ENCODE data around the gene CCDC18.

Gene CCDC18

DNA sequence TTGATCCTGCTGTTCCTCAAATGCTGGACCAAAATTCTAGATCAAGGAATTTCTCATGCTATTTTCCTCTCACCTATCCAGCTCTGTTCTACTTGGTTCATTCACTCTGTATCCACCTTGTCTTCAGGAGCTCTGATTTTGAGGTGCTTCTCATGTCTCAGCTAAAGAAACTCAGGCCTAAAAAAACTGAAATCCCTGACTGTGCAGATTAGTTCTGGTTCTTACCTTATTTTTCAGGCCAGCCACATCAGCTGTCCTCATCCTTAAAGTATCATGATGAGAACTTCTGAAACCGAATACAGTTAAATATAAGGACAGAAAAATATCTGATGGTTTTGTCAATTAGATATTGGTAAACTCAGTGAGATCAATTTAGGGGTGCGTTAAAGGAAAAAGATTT, 137.4 kb downstream of the CCDC18 start:
- no peak for DNase-seq

- no peak for DNase-seq
These were observed 141.2 kb downstream of the CCDC18 start for GRCh38 chr1:93321720-93322119.

- no peak for DNase-seq
These were observed 141.8 kb downstream of the CCDC18 start for GRCh38 chr1:93322349-93322748.

GRCh38 chr1:93323185-93323820, 142.8 kb downstream of the CCDC18 start:
- no peak for DNase-seq

DNA sequence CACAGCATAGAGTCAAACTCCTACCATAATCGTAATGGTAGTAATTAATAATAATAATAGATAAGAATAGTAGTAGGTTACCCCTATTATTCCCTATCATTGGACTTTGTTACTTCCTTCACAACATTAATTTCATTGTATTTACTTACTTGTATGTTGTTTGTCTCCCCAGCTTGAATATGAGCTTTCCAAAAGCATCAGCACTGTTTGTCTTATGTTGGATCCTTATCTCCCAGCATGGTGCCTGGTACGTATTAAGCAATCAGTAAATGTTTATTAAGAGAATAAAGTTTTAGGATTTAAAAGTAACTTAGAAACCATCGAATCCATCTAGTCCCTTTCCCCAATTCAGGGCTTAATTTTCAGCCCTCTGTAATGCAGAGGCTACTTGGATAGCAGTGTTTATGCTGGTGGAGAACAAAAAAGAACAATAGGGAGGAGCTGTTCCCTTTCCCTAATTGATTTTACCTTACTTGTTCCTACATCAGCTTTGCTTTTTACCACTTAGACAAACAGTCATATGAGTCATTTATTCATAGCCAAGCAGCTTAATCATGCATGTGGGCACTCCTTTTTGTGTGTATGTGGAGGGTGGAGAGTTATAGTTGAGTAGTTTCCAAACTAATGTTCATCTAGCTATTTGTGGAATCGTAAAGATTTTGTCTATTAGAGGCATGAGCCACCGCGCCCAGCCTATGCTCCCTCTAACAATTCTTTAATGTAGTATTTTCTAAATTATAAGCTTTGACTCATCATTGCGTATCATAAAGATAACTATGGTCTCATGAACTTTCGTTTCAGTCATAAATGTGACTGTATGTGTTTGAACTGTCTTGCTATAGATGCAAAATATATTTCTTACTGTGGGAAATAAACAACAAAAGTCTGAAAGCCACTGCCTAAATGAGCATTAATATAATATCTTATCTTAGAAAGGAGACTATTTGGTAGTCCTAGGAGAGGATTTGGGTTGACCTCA, 144.3 kb downstream of the CCDC18 start:
- DNase-seq, result peak; percentile 91
